ENCODE measurements around the gene PCDHGA2.

DNA sequence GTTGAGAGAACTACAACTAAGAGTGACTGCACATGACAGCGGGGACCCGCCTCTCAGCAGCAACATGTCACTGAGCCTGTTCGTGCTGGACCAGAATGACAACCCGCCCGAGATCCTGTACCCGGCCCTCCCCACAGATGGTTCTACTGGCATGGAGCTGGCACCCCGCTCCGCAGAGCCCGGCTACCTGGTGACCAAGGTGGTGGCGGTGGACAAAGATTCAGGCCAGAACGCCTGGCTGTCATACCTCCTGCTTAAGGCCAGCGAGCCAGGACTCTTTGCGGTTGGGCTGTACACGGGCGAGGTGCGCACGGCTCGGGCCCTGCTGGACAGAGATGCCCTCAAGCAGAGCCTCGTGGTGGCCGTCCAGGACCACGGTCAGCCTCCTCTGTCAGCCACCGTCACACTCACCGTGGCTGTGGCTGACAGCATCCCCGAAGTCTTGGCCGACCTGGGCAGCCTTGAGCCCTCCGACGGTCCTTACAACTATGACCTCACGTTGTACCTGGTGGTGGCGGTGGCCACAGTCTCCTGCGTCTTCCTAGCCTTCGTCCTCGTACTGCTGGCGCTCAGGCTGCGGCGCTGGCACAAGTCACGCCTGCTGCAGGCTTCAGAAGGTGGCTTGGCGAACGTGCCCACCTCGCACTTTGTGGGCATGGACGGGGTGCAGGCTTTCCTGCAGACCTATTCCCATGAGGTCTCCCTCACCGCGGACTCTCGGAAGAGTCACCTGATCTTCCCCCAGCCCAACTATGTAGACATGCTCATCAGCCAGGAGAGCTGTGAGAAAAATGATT lies 46.1 kb downstream of the PCDHGA2 start:
- TF ChIP-seq TAF1 (IDR thresholded peaks at IDR 0.05; ENCODE audit: borderline replicate concordance, insufficient read depth, low read length) = no peak
- no peak for TF ChIP-seq REST (IDR thresholded peaks at IDR 0.05; ENCODE audit: insufficient read depth in 1 of 2, low read depth in 2 of 2, low read length in 2 of 2)
